ENCODE data around the gene PALMD.

Gene PALMD

GRCh38 chr1:99727575-99728185 lies 81.8 kb downstream of the PALMD start:
- ChIA-PET POLR2A (no interaction called here), CTCF (interaction anchor here (1.2 to 2.1 kb wide), 3 partner anchors 10 to 28 kb away, joined by 3 to 12 read pairs (median 5); no protein-coding TSS in a partner anchor)
- no peak for DNase-seq (ENCODE audit: extremely low spot score)
- TF ChIP-seq, protein P1, sequence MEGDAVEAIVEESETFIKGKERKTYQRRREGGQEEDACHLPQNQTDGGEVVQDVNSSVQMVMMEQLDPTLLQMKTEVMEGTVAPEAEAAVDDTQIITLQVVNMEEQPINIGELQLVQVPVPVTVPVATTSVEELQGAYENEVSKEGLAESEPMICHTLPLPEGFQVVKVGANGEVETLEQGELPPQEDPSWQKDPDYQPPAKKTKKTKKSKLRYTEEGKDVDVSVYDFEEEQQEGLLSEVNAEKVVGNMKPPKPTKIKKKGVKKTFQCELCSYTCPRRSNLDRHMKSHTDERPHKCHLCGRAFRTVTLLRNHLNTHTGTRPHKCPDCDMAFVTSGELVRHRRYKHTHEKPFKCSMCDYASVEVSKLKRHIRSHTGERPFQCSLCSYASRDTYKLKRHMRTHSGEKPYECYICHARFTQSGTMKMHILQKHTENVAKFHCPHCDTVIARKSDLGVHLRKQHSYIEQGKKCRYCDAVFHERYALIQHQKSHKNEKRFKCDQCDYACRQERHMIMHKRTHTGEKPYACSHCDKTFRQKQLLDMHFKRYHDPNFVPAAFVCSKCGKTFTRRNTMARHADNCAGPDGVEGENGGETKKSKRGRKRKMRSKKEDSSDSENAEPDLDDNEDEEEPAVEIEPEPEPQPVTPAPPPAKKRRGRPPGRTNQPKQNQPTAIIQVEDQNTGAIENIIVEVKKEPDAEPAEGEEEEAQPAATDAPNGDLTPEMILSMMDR (IDR thresholded peaks at IDR 0.05; ENCODE audit: control extremely low read depth, extremely low read depth, low read depth, missing control alignments), result no peak

GRCh38 chr1:99728494-99729235 lies 82.8 kb downstream of the PALMD start:
- ChIA-PET CTCF (interaction anchor here (1.2 to 2.1 kb wide), 4 partner anchors 10 to 27 kb away, joined by 3 to 12 read pairs (median 5); no protein-coding TSS in a partner anchor), POLR2A (no interaction called here)
- no peak for DNase-seq (ENCODE audit: extremely low spot score)
- TF ChIP-seq, protein P1 (IDR thresholded peaks at IDR 0.05; ENCODE audit: control extremely low read depth, extremely low read depth, low read depth, missing control alignments), result peak; percentile 17

- TF ChIP-seq, protein P1 (IDR thresholded peaks at IDR 0.05; ENCODE audit: control extremely low read depth, extremely low read depth, low read depth, missing control alignments), result no peak
- ChIA-PET POLR2A (no interaction called here), CTCF (interaction anchor here (1.3 to 1.7 kb wide), 2 partner anchors 13 to 16 kb away, joined by 3 to 6 read pairs; no protein-coding TSS in a partner anchor)
- DNase-seq (ENCODE audit: extremely low spot score), result no peak
These were observed 85.5 kb downstream of the PALMD start for GRCh38 chr1:99731384-99731783.

DNA sequence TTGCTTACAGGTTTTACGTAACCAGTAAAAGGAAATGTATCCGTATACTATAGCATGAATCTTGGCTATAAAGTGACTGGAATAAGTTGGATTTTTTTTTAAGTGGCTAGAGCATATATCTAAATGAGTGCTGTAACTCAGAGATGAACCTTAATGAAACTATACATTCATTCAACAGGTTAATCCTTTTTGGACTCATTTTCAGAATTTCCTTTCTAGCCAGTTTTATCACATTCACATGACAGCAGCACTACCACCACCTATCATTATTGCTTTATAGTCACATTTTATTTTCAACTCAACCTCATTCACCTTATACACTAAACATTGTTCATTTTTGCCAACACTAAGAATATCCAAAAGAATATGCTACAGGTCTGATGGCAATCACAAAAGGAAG lies 89.9 kb downstream of the PALMD start:
- ChIA-PET POLR2A (no interaction called here), CTCF (no interaction called here)
- TF ChIP-seq, protein P1 (IDR thresholded peaks at IDR 0.05; ENCODE audit: control extremely low read depth, extremely low read depth, low read depth, missing control alignments), result no peak
- DNase-seq (ENCODE audit: extremely low spot score), result no peak

GRCh38 chr1:99737016-99737415 lies 91.1 kb downstream of the PALMD start:
- POLR2A ChIA-PET, result no interaction called here
- TF ChIP-seq, protein P1 (IDR thresholded peaks at IDR 0.05; ENCODE audit: control extremely low read depth, extremely low read depth, low read depth, missing control alignments), result no peak
- DNase-seq (ENCODE audit: extremely low spot score), result no peak
- CTCF ChIA-PET, result no interaction called here

DNA sequence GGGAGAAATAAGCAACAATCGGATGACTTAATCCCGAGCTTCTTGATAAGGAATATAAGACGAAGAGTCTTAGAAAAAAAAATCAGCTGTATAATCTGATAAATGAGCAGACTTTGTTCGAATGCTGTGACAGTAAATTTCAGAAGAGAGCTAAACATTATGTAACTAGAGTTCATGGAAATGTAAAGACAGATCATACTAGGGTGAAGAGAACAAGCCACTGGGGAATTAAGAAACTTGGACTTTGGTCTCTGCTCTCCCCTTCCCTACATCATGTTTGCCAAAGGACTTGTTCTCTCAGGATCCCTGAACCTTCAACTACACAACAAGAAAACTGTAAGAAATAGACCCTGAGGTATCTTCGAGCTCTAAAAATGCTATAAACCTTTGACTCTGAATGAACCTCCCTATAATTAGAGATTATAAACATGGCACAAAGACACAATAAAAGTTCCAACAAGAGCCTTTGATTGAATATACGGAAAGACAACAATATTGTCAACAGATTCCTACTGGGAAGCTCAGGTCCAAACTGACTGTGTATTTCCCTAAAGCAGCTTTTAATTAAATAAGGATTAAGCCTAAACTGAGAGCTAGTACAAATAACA lies 93.0 kb downstream of the PALMD start:
- TF ChIP-seq, protein P1 (IDR thresholded peaks at IDR 0.05; ENCODE audit: control extremely low read depth, extremely low read depth, low read depth, missing control alignments), result no peak
- ChIA-PET CTCF (interaction anchor here (1.1 to 1.8 kb wide), 5 partner anchors 9 to 69 kb away, joined by 4 to 6 read pairs (median 4); partner anchors contain the start of gene FRRS1), POLR2A (interaction anchor here (0.7 kb wide), 1 partner anchor 870 kb away, joined by 3 read pairs; no protein-coding TSS in a partner anchor)
- DNase-seq (ENCODE audit: extremely low spot score), result no peak
